ENCODE data around the gene XPO5. TPM values are rescaled to one million over a fixed set of nuclear protein-coding genes. Genes with fewer than 3 reads are reported as not detected.
A peak's percentile ranks its signal among the peaks of the same experiment; 100 is the strongest.

XPO5 gene
- total RNA-seq, 1 donor from 2014 or later = 20.3 TPM

GRCh38 chr6:43506667-43507471 is 69.0 kb downstream of the XPO5 start:
- Histone ChIP-seq H3K4me1 (peaks cover 62% of the 10 kb centered on the region), H3K9me3 (replicated peaks) (no peaks in the 10 kb centered on the region), H3K27ac (replicated peaks) (no peak overlapping the region), H3K27me3 (ENCODE audit: low read depth) (peaks cover 6% of the 10 kb centered on the region), H3K36me3 (peaks cover 48% of the 10 kb centered on the region), H3K4me3 (no peak overlapping the region)
- intact Hi-C loops (cut with micrococcal nuclease) = loop anchor here (5.0 kb wide), 1 partner anchor 55 kb away; no protein-coding TSS in a partner anchor
- DNase-seq = peak; percentile 70
- TF ChIP-seq CTCF (IDR thresholded peaks at IDR 0.05; ENCODE audit: borderline replicate concordance) = peak; percentile 95

- TF ChIP-seq CTCF (IDR thresholded peaks at IDR 0.05; ENCODE audit: borderline replicate concordance) = no peak
- Histone ChIP-seq H3K27me3 (ENCODE audit: low read depth) (peaks cover 6% of the 10 kb centered on the region), H3K4me1 (peaks cover 55% of the 10 kb centered on the region), H3K27ac (replicated peaks) (no peak overlapping the region), H3K36me3 (peaks cover 45% of the 10 kb centered on the region), H3K9me3 (replicated peaks) (no peaks in the 10 kb centered on the region), H3K4me3 (no peak overlapping the region)
- no peak for DNase-seq
- intact Hi-C loops (cut with micrococcal nuclease) = loop anchor here (5.0 kb wide), 1 partner anchor 54 kb away; no protein-coding TSS in a partner anchor
Observed at GRCh38 chr6:43506171-43506570, 69.7 kb downstream of the XPO5 start.

- Histone ChIP-seq H3K27me3 (ENCODE audit: low read depth) (peaks cover 6% of the 10 kb centered on the region), H3K4me1 (peaks cover 51% of the 10 kb centered on the region), H3K36me3 (peaks cover 45% of the 10 kb centered on the region), H3K4me3 (no peak overlapping the region), H3K9me3 (replicated peaks) (no peaks in the 10 kb centered on the region), H3K27ac (replicated peaks) (no peak overlapping the region)
- intact Hi-C loops (cut with micrococcal nuclease) = loop anchor here (5.0 kb wide), 1 partner anchor 53 kb away; no protein-coding TSS in a partner anchor
- no peak for TF ChIP-seq CTCF (IDR thresholded peaks at IDR 0.05; ENCODE audit: borderline replicate concordance)
- no peak for DNase-seq
Observed at GRCh38 chr6:43505718-43506117, 70.1 kb downstream of the XPO5 start.

- intact Hi-C loops (cut with micrococcal nuclease) = loop anchor here (5.0 kb wide), 1 partner anchor 53 kb away; no protein-coding TSS in a partner anchor
- Histone ChIP-seq H3K4me3 (no peak overlapping the region), H3K36me3 (peaks cover 52% of the 10 kb centered on the region), H3K4me1 (peaks cover 43% of the 10 kb centered on the region), H3K9me3 (replicated peaks) (no peaks in the 10 kb centered on the region), H3K27me3 (ENCODE audit: low read depth) (peaks cover 6% of the 10 kb centered on the region), H3K27ac (replicated peaks) (no peak overlapping the region)
- TF ChIP-seq CTCF (IDR thresholded peaks at IDR 0.05; ENCODE audit: borderline replicate concordance) = no peak
- no peak for DNase-seq
Observed at GRCh38 chr6:43504756-43505593, 70.9 kb downstream of the XPO5 start.

GRCh38 chr6:43503443-43503842 is 72.4 kb downstream of the XPO5 start:
- H3K9me3 ChIP-seq (replicated peaks) = no peaks in the 10 kb centered on the region
- TF ChIP-seq CTCF (IDR thresholded peaks at IDR 0.05; ENCODE audit: borderline replicate concordance) = no peak
- H3K27ac ChIP-seq (replicated peaks) = no peak overlapping the region
- H3K4me1 ChIP-seq = peaks cover 29% of the 10 kb centered on the region
- H3K36me3 ChIP-seq = peaks cover 67% of the 10 kb centered on the region
- DNase-seq = no peak
- peaks cover 3% of the 10 kb centered on the region for H3K27me3 ChIP-seq (ENCODE audit: low read depth)
- H3K4me3 ChIP-seq = no peak overlapping the region
- intact Hi-C loops (cut with micrococcal nuclease) = no loop called here

Data from left ventricle myocardium inferior (tissue), 1 donor.